ENCODE results near the gene CIC.
"Not testable (repeated sequence)": the region's sequence is repeated elsewhere in the genome, so short reads cannot be mapped to it uniquely, and the experiment has no call there.

Gene CIC

DNA sequence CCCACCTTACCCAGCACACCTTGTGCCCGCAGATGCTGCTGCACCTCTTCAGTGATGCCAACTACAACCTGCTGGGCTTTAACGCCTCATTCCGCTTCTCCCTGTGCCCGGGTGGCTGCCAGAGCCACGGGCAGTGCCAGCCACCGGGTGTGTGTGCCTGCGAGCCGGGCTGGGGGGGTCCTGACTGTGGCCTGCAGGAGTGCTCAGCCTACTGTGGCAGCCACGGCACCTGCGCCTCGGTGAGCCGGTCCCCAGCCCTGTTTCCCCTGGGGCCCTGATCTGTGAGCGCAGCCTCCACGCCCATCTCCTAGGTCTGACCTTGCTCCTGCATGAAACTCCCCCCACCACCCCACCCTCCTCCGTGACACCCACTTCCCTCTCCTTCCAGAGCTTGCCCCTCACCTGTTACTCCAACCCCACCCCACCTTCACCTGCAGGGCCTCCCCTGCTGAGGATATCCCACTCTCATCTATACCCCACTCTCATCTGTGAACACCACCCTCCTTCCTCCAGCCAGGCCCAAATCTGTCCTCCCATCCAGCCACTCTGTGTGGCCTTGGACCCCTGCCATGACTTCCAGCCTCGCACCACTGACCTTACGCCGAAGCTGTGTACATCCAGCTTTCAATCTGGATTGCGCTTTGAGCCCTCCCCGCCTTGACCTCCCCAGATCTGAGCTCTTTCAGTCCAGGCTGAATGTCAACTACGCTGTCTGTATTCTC is 65.1 kb downstream of the CIC start:
- DNase-seq (ENCODE audit: low spot score) = no peak

DNA sequence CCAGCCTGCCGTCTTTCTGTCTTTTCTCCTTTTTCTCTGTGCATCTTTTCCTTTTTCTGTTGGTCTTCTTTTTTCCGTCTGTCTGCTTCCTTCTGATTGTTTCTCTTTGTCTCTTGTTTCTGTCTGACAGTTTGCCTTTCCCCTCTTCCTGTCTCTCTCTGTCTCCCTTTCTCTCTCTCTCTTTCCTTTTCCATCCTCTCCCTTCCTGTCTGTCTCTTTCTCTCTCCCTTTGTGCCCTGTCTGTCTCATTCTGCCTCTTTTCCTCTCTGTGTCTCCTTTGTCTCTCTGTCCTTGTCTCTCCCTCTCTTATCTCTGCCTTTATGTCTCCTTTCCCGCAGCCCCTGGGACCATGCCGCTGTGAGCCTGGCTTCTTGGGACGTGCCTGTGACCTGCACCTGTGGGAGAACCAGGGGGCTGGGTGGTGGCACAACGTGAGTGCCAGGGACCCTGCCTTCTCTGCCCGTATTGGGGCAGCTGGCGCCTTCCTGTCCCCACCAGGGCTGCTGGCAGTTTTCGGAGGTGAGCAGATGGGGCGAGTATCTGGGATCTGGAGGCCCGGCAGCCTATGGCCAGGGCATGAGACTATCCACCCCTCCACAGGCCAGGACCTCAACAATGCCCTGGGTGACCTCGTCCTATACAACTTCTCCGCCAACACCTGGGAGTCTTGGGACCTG is 65.8 kb downstream of the CIC start:
- no peak for DNase-seq (ENCODE audit: low spot score)

DNA sequence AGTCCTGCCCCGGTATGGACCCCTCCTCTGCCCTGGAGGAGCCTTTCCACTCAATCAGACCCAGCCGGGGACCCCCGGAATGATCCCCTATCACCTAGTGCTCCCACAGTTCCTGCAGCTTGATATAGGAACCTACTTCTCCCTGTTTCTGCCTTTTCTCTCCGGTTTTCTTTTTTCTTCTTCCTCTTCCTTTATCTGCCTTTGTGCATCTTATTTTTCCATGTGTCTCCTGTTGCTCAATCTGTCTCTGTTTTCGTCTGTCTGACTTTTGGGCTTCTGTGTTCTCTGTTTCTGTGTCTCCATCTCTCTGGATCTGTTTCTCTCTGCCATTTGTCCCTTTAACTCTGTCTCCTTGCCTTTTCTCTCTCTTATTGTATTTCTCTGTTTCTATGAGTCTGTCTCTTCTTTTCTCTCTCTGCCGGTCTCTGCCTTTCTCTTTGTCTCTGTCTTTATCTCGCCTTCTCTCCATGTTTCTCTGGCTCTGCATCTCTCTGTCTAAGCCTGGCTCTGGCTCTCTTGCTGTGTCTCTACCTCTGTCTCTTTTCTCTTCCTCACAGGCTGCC is 66.4 kb downstream of the CIC start:
- no peak for DNase-seq (ENCODE audit: low spot score)

DNA sequence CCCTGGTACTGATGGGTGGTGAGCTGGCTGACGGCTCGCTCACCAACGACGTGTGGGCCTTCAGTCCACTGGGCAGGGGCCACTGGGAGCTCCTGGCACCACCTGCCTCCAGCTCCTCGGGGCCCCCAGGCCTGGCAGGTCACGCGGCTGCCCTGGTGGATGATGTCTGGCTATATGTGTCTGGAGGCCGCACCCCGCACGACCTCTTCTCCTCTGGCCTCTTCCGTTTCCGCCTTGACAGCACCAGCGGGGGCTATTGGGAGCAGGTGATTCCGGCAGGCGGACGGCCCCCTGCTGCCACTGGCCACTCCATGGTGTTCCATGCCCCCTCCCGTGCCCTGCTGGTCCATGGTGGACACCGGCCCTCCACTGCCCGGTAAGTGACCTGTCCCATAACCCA is 66.9 kb downstream of the CIC start:
- DNase-seq (ENCODE audit: low spot score) = no peak

DNA sequence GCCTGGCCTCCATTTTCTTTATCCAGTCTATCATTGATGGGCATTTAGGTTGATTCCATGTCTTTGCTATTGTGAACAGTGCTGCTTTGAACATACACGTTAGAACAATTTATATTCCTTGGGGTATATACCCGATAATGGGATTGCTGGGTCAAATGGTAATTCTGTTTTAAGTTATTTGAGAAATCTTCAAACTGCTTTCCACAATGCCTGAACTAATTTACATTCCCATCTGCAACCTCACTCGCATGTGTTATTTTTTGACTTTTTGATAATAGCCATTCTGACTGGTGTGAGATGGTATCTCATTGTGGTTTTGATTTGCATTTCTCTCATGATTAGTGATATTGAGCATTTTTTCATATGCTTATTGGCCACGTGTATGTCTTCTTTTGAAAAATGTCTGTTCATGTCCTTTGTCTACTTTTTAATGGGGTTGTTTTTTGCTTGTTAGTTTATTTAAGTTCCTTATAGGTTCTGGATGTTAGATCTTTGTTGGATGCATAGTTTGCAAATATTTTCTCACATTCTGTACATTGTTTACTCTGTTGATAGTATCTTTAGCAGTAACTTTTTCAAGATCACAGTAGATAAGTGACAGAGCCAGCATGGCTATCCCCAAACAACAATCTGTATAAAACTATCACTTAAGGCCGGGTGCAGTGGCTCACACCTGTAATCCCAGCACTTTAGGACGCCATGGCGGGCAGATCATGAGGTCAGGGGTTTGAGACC is 70.2 kb downstream of the CIC start:
- DNase-seq (ENCODE audit: low spot score) = not testable (repeated sequence)

DNA sequence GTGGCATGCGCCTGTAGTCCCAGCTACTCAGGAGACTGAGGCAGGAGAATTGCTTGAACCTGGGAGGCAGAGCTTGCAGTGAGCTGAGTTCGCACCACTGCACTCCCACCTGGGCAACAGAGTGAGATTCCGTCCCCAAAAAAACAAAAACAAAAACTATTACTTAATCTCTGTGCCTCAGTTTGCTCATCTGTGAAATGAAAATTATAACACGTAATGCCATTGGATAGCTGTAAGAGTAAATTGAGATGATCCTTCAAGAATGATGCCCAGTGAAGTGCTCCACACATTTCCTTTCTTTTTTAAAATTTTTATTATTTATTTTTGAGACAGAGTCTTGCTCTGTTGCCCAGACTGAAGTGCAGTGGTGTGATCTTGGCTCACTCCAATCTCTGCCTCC is 70.9 kb downstream of the CIC start:
- DNase-seq (ENCODE audit: low spot score) = not testable (repeated sequence)

DNA sequence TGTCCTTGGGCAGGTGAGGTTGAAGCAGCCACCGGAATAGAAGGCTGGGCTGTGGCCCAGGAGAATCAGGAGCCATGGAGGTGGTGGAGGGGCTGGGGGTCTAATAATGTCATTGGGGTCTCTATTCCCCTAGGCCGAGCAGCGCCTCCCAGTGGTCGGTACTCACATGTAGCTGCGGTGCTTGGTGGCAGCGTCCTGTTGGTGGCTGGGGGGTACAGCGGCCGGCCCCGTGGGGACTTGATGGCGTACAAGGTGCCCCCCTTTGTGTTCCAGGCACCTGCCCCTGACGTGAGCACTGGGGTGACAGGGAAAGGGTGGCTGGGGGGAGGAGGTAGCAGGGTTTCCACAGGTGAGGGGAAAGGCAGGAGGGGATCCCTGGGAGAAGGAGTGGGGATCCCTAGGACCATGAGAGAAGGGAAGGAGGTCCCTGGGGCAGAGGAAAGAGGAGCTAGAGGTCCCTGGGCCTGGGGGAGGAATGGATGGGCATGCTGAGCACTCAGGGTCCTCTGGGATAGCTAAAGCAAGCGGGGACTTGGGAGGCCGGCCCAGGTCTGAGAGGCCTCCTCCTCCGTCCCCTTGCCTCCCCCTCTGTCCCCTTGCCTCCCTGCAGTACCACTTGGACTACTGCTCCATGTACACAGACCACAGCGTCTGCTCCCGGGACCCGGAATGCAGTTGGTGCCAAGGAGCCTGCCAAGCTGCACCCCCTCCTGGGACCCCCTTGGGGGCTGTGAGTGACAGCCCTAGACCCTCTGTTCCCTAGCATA is 74.5 kb downstream of the CIC start:
- no peak for DNase-seq (ENCODE audit: low spot score)

DNA sequence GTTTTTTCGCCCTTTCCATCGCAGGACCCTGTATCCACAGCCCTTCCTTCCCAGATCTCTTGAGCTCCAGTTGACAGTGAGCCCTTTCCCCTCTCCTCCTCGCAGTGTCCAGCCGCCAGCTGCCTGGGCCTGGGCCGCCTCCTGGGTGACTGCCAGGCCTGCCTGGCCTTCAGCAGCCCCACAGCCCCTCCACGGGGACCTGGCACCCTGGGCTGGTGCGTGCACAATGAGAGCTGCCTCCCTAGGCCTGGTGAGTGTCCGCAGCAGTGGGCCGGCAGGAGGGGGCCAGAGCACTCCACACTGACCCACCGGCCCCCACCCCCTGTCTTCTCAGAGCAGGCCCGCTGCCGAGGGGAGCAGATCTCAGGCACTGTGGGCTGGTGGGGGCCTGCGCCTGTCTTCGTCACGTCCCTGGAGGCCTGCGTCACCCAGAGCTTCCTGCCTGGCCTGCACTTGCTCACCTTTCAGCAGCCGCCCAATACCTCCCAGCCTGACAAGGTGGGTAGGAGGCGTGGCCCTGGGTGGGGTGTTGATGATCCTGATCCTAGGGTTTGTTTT is 75.4 kb downstream of the CIC start:
- no peak for DNase-seq (ENCODE audit: low spot score)

Measured in RKO (cell line).